GM23338 (cell line): ENCODE results near the gene OLFML2B. TPM values are rescaled to one million over a fixed set of nuclear protein-coding genes. Genes with fewer than 3 reads are reported as not detected.

Experiments used
- ATAC-seq: fragments of 200-7000 bp; cut with Tn5 transposase; 3 replicates; pipeline ENCODE4 v1.9.1; 2020
- DNase-seq: peaks from one replicate; pipeline ENCODE4 v3.0.0-alpha.2; 2015; ENCODE audit warnings: low spot score
- H2AFZ ChIP-seq: fragments of 200-600 bp; sonication (generic); 2 replicates; pipeline ENCODE4 v1.8.0; 2016; ENCODE audit warnings: antibody characterized with exemption, mild to moderate bottlenecking, moderate library complexity
- H3F3A ChIP-seq: fragments of 200-600 bp; sonication (generic); replicated peaks from 2 replicates; pipeline ENCODE4 v1.8.0; 2017; ENCODE audit warnings: antibody characterized with exemption, mixed run types, low read depth
- H3K27ac ChIP-seq: fragments of 200-600 bp; sonication (generic); 2 replicates; pipeline ENCODE4 v1.6.1; 2016; ENCODE audit warnings: low read depth
- H3K27me3 ChIP-seq: fragments of 200-600 bp; sonication (generic); 2 replicates; pipeline ENCODE4 v1.8.0; 2016; ENCODE audit warnings: mild to moderate bottlenecking, mixed run types, moderate library complexity; ENCODE audit not compliant: insufficient read depth
- H3K36me3 ChIP-seq: fragments of 200-600 bp; sonication (generic); 2 replicates; pipeline ENCODE4 v1.8.0; 2016; ENCODE audit warnings: mild to moderate bottlenecking; ENCODE audit not compliant: insufficient read depth
- H3K4me1 ChIP-seq: fragments of 200-600 bp; sonication (generic); 2 replicates; pipeline ENCODE4 v1.8.0; 2016; ENCODE audit warnings: mild to moderate bottlenecking, moderate library complexity; ENCODE audit not compliant: insufficient read depth
- H3K4me2 ChIP-seq: fragments of 200-600 bp; sonication (generic); 2 replicates; pipeline ENCODE4 v1.7.1; 2017; ENCODE audit warnings: mixed run types
- H3K4me3 ChIP-seq: fragments of 200-600 bp; sonication (generic); 2 replicates; pipeline ENCODE4 v1.6.1; 2016; ENCODE audit warnings: mixed run types
- H3K79me2 ChIP-seq: fragments of 200-600 bp; sonication (generic); replicated peaks from 2 replicates; pipeline ENCODE4 v1.8.0; 2017; ENCODE audit warnings: mild to moderate bottlenecking; ENCODE audit not compliant: insufficient read depth
- H3K9me2 ChIP-seq: fragments of 200-600 bp; sonication (generic); 2 replicates; pipeline ENCODE4 v1.8.0; 2017; ENCODE audit not compliant: insufficient read depth
- H4K20me1 ChIP-seq: fragments of 200-600 bp; sonication (generic); replicated peaks from 2 replicates; pipeline ENCODE4 v1.8.0; 2017; ENCODE audit warnings: mild to moderate bottlenecking; ENCODE audit not compliant: insufficient read depth
- H3K27ac Mint-ChIP-seq: 2 replicates; pipeline ENCODE4 v1.8.0; 2020; ENCODE audit warnings: inconsistent platforms, mild to moderate bottlenecking, moderate library complexity, mixed read lengths
- H3K27me3 Mint-ChIP-seq: 3 replicates; pipeline ENCODE4 v1.8.0; 2022; ENCODE audit warnings: low read depth, mild to moderate bottlenecking, moderate library complexity, mixed read lengths, inconsistent platforms; ENCODE audit not compliant: insufficient read depth, poor library complexity
- H3K36me3 Mint-ChIP-seq: 3 replicates; pipeline ENCODE4 v1.8.0; 2021; ENCODE audit warnings: low read depth, mild to moderate bottlenecking, inconsistent platforms, moderate library complexity, mixed read lengths
- H3K4me1 Mint-ChIP-seq: 3 replicates; pipeline ENCODE4 v1.8.0; 2020; ENCODE audit warnings: mild to moderate bottlenecking, inconsistent platforms, mixed read lengths
- H3K4me3 Mint-ChIP-seq: 3 replicates; pipeline ENCODE4 v1.8.0; 2021; ENCODE audit warnings: moderate library complexity, mild to moderate bottlenecking, inconsistent platforms, mixed read lengths
- H3K9me3 Mint-ChIP-seq: 3 replicates; pipeline ENCODE4 v1.8.0; 2020; ENCODE audit warnings: moderate library complexity, mild to moderate bottlenecking, inconsistent platforms, mixed read lengths
- EZH2 ChIP-seq: fragments of 200-600 bp; sonication (generic); IDR thresholded peaks from one replicate; pipeline ENCODE4 v1.8.0; 2017; ENCODE audit warnings: antibody characterized with exemption, mild to moderate bottlenecking, low read depth; ENCODE audit not compliant: unreplicated experiment
- EZH2phosphoT487 ChIP-seq: fragments of 200-600 bp; sonication (generic); IDR thresholded peaks from one replicate; pipeline ENCODE4 v1.8.1; 2018; ENCODE audit warnings: antibody characterized with exemption; ENCODE audit not compliant: unreplicated experiment
- JUNB ChIP-seq: IDR thresholded peaks from one replicate; pipeline ENCODE4 v1.6.1; 2016; ENCODE audit warnings: antibody characterized with exemption; ENCODE audit not compliant: unreplicated experiment
- ZNF114 ChIP-seq: fragments of 250-450 bp; sonication (Bioruptor Pico); IDR thresholded peaks from 2 replicates; pipeline ENCODE4 v1.5.0; 2020; ENCODE audit warnings: mild to moderate bottlenecking, moderate library complexity
- ZNF331 ChIP-seq: fragments of 250-450 bp; sonication (Bioruptor Pico); IDR thresholded peaks from 2 replicates; pipeline ENCODE4 v1.5.0; 2020; ENCODE audit warnings: low read depth, mild to moderate bottlenecking, moderate library complexity
- polyA plus RNA-seq: library from polyadenylated mRNA; unstranded; fragments of >200 nt; fragmentation: Nextera tagmentation; extraction: Ambion mirVana; gene quantifications from 2 replicates; pipeline ENCODE4 v1.2.1, GENCODE V29; 2016
- total RNA-seq: library from RNA; depleted of rRNA; stranded (reverse); fragments of >200 nt; shearing (Covaris generic); gene quantifications from 2 replicates; pipeline ENCODE4 v1.2.3, GENCODE V29; 2014
- TF ChIP-seq, protein P1 (sequence below): fragments of 250-450 bp; sonication (Bioruptor Pico); IDR thresholded peaks from 2 replicates; pipeline ENCODE4 v1.5.0; 2020; ENCODE audit warnings: mild to moderate bottlenecking, moderate library complexity
- TF ChIP-seq, protein P2 (sequence below): IDR thresholded peaks from 2 replicates; pipeline ENCODE4 v1.6.1; 2016; ENCODE audit warnings: antibody characterized with exemption
- TF ChIP-seq, protein P3 (sequence below): IDR thresholded peaks from one replicate; pipeline ENCODE4 v1.6.1; 2018; ENCODE audit warnings: antibody characterized with exemption; ENCODE audit not compliant: unreplicated experiment

OLFML2B gene
- total and polyA plus RNA-seq, 2 experiments from 2014 or later: 2.9 to 4.3 TPM

DNA sequence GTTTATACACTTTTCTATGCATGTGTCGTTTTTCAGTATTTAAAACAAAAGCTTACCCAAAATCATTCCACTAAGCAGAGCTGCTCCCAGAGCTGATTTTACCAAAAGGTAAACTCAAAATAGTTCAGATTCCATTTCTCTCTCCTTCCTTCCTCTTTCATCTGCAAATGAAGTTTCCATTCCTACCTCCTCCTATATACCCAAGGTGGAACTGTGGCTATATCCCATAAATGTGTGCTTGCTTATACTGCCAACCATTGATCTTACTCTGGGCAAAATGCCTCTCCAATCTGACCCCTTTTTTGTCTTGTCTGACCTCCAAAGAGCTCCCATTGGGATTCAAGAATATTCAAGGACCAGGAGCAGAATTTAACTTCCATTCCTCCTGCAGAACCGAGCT is 9.5 kb downstream of the OLFML2B start (continued):
- TF ChIP-seq, protein P1, sequence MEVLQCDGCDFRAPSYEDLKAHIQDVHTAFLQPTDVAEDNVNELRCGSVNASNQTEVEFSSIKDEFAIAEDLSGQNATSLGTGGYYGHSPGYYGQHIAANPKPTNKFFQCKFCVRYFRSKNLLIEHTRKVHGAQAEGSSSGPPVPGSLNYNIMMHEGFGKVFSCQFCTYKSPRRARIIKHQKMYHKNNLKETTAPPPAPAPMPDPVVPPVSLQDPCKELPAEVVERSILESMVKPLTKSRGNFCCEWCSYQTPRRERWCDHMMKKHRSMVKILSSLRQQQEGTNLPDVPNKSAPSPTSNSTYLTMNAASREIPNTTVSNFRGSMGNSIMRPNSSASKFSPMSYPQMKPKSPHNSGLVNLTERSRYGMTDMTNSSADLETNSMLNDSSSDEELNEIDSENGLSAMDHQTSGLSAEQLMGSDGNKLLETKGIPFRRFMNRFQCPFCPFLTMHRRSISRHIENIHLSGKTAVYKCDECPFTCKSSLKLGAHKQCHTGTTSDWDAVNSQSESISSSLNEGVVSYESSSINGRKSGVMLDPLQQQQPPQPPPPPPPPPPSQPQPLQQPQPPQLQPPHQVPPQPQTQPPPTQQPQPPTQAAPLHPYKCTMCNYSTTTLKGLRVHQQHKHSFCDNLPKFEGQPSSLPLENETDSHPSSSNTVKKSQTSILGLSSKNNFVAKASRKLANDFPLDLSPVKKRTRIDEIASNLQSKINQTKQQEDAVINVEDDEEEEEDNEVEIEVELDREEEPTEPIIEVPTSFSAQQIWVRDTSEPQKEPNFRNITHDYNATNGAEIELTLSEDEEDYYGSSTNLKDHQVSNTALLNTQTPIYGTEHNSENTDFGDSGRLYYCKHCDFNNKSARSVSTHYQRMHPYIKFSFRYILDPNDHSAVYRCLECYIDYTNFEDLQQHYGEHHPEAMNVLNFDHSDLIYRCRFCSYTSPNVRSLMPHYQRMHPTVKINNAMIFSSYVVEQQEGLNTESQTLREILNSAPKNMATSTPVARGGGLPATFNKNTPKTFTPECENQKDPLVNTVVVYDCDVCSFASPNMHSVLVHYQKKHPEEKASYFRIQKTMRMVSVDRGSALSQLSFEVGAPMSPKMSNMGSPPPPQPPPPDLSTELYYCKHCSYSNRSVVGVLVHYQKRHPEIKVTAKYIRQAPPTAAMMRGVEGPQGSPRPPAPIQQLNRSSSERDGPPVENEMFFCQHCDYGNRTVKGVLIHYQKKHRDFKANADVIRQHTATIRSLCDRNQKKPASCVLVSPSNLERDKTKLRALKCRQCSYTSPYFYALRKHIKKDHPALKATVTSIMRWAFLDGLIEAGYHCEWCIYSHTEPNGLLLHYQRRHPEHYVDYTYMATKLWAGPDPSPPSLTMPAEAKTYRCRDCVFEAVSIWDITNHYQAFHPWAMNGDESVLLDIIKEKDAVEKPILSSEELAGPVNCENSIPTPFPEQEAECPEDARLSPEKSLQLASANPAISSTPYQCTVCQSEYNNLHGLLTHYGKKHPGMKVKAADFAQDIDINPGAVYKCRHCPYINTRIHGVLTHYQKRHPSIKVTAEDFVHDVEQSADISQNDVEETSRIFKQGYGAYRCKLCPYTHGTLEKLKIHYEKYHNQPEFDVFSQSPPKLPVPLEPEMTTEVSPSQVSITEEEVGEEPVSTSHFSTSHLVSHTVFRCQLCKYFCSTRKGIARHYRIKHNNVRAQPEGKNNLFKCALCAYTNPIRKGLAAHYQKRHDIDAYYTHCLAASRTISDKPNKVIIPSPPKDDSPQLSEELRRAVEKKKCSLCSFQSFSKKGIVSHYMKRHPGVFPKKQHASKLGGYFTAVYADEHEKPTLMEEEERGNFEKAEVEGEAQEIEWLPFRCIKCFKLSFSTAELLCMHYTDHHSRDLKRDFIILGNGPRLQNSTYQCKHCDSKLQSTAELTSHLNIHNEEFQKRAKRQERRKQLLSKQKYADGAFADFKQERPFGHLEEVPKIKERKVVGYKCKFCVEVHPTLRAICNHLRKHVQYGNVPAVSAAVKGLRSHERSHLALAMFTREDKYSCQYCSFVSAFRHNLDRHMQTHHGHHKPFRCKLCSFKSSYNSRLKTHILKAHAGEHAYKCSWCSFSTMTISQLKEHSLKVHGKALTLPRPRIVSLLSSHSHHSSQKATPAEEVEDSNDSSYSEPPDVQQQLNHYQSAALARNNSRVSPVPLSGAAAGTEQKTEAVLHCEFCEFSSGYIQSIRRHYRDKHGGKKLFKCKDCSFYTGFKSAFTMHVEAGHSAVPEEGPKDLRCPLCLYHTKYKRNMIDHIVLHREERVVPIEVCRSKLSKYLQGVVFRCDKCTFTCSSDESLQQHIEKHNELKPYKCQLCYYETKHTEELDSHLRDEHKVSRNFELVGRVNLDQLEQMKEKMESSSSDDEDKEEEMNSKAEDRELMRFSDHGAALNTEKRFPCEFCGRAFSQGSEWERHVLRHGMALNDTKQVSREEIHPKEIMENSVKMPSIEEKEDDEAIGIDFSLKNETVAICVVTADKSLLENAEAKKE (CRISPR knock-in tag): no peak
- TF ChIP-seq ZNF114 (CRISPR knock-in tag) (no peak), EZH2 (no peak)
- TF ChIP-seq, protein P2, sequence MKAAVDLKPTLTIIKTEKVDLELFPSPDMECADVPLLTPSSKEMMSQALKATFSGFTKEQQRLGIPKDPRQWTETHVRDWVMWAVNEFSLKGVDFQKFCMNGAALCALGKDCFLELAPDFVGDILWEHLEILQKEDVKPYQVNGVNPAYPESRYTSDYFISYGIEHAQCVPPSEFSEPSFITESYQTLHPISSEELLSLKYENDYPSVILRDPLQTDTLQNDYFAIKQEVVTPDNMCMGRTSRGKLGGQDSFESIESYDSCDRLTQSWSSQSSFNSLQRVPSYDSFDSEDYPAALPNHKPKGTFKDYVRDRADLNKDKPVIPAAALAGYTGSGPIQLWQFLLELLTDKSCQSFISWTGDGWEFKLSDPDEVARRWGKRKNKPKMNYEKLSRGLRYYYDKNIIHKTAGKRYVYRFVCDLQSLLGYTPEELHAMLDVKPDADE: no peak

DNA sequence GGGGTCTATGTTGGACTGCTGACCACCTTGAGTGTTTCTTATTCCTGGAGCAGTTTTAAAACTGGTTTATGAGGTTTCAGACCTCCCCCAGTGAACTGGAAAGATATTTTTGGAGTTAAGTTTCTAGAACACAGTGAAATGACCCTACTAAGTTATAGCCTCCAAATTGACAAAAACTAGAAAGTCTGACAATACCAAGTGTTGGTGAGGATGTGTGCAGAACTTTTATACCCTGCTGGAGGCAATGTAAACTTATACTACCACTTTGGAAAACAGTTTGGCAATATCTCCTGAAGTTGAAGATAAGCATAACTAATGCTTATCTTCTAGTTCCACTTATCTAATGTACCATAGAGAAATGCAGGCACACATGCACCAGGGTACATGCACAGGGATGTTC is 10.4 kb downstream of the OLFML2B start:
- H3K4me2 ChIP-seq: no peak overlapping the region
- H3K27ac ChIP-seq: no peak overlapping the region
- no peak overlapping the region for H2AFZ ChIP-seq
- H3K27me3 Mint-ChIP-seq: peaks cover 1% of the 10 kb centered on the region
- no peaks in the 10 kb centered on the region for H3K79me2 ChIP-seq
- no peak for ATAC-seq
- H3K4me1 Mint-ChIP-seq: peaks cover 29% of the 10 kb centered on the region
- no peak overlapping the region for H3K4me3 ChIP-seq
- H3K9me3 Mint-ChIP-seq: peaks cover 3% of the 10 kb centered on the region; the same call in 2 of the 3 replicates
- no peaks in the 10 kb centered on the region for H3K9me2 ChIP-seq
- peaks cover 13% of the 10 kb centered on the region; the same call in 2 of the 3 replicates for H3K36me3 Mint-ChIP-seq
- H3K27me3 ChIP-seq: no peaks in the 10 kb centered on the region
- no peaks in the 10 kb centered on the region for H4K20me1 ChIP-seq
- no peaks in the 10 kb centered on the region for H3F3A ChIP-seq
- no peak overlapping the region for H3K4me3 Mint-ChIP-seq
- no peak for DNase-seq
- H3K36me3 ChIP-seq: no peaks in the 10 kb centered on the region
- TF ChIP-seq JUNB (no peak), ZNF331 (CRISPR knock-in tag) (no peak), EZH2 (no peak), ZNF114 (CRISPR knock-in tag) (no peak), EZH2phosphoT487 (no peak)
- TF ChIP-seq, protein P3, sequence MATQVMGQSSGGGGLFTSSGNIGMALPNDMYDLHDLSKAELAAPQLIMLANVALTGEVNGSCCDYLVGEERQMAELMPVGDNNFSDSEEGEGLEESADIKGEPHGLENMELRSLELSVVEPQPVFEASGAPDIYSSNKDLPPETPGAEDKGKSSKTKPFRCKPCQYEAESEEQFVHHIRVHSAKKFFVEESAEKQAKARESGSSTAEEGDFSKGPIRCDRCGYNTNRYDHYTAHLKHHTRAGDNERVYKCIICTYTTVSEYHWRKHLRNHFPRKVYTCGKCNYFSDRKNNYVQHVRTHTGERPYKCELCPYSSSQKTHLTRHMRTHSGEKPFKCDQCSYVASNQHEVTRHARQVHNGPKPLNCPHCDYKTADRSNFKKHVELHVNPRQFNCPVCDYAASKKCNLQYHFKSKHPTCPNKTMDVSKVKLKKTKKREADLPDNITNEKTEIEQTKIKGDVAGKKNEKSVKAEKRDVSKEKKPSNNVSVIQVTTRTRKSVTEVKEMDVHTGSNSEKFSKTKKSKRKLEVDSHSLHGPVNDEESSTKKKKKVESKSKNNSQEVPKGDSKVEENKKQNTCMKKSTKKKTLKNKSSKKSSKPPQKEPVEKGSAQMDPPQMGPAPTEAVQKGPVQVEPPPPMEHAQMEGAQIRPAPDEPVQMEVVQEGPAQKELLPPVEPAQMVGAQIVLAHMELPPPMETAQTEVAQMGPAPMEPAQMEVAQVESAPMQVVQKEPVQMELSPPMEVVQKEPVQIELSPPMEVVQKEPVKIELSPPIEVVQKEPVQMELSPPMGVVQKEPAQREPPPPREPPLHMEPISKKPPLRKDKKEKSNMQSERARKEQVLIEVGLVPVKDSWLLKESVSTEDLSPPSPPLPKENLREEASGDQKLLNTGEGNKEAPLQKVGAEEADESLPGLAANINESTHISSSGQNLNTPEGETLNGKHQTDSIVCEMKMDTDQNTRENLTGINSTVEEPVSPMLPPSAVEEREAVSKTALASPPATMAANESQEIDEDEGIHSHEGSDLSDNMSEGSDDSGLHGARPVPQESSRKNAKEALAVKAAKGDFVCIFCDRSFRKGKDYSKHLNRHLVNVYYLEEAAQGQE: no peak
- TF ChIP-seq, protein P2: no peak
- H3K27ac Mint-ChIP-seq: no peak overlapping the region
- H3K4me1 ChIP-seq: peaks cover 15% of the 10 kb centered on the region; the same call in 1 of the 2 replicates
